Measurements from ENCODE around the gene FABP7.

The FABP7 gene

DNA sequence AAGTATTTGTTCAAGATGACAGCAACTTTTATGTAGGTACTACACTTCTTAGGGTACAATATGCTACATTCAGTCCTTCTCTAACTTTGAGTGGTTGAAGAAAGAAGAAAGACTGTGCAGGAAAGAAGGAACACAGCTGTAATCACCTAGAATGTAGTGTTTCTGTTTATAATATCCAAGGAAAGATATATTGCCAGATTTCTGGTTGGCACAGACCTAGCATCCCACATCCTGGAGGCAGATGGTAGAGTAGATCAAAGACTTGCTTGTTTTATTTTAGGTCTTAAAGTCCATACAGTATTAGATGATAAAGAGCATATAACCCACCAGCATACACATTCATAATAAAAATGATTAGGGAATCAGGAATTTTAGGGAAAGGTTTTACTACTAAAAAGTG is 13.3 kb upstream of the FABP7 start:
- DNase-seq = no peak

DNA sequence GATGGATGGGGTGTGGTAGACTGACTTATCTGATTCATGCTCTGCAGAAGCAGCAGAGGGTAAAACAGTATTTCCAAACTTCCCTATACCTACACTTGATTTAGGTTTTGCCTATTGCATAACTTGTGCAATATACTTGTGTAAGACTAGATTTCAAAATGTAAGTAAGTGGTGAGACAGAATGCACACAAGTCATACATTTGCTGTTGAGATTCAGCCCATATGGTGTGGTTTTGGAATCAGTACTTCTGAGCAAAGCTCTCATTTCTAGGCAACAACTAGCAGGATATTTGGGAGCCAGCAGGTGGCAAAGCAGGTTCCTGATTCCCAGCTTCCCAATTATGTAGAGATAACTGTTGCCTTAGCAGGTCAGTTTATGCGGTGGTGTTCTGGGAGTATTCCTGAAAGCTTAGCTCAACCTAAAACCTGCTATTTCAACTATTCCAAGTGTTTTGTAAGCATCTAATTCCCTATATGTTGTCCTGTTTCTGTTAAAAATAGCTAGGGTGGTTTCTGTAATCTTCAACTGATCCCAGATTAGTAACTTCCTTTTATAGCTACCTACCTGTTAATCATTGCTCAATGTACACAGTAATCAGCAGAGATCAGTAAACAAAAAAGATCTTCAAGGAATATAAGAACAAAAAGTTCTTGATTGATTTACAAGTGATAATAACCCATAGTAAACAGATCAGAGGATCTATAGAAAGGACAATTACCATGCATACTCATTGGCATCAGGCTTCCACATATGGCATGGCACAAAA is 8.5 kb upstream of the FABP7 start:
- DNase-seq = no peak

DNA sequence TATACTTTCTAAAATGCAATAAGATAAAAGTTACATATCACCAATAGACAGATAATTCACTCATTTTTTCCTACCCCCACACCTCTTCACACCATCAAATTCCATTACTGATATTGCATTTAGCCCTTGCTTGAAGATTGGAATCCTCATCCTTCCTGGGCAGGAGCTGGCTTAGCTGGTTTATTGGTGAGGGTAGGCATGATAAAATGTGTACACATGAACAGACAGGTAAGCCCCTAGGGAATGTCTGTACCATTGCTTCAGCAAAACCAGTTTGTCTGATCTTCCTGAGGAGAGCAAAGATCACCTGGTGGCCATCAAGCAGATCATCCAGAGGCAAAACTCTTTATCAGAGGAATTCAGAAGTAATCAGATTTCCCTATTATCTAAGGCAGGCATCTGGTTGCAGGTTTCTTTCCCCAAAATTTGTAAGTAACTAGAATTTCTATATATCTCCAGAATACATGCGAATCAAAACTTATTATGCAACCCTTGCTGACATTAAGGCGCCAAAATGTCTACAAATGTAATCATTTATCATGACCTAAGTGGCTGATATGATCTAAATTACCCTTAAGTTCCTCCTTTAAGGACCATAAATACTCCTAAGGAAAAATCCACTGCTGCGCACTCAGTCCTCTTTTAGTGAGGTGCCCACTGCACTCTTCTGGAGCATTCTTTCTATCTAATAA is 6.6 kb upstream of the FABP7 start:
- no peak for DNase-seq

DNA sequence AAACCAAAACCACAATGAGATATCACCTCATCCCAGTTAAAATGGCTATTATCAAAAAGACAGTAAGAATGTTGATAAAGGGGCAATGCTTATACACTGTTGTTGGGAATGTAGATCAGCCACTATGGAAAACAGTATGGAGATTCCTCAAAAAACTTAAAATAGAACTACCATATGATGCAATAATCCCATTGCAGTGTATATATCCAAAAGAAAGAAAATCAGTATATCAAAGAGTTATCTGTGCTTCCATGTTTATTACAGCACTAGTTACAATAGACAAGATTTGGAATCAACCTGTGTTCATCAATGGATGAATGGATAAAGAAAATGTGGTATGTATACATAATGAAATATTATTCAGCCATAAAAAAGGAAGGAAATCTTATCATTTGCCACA is 3.5 kb upstream of the FABP7 start:
- no peak for DNase-seq

DNA sequence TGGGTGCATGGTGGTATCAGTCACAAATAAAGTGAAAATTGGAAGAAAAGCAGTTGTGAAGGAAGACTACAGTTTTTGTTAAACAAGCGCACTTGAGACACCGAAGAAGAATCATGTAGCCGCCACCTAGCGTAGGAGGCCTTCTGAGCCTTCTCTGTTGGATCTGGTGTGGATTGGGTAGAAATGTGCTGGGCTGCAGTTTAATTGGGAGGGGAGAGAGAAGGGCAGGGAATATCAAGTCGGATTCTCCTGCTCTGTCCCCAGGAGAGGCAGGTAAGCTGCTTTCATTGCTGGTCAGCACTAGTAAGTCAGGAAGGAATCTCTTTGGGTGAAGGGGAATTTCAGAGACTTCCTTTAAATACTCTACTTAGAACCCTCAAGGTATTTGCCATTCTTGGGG is 1.2 kb upstream of the FABP7 start:
- DNase-seq = no peak

DNA sequence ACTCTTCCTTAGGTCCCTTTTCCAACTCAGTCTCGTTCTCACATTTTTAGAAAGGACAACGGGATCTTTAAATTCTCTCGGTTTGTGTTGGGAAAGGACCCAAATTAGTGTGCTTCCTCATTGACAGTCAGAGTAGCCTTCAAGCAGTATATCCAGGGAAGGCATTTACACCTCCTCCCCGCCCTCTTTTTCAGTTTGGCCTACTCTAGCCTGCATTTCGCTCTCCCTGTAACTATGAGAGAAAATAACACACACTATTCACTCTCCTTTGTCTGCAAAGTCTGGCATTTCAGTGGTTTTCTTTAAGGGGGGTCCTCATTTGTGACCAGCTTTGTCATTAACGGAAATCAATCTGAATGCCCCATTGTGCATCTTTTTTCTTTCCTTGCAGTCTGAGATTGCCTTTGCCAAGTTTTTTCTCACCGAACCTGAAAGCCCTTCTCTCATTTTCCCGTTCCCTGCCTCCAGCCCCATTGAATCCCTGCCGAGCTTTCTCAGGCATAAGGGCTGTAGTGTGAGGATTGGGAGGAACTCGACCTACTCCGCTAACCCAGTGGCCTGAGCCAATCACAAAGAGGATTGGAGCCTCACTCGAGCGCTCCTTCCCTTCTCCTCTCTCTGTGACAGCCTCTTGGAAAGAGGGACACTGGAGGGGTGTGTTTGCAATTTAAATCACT is 393 bp upstream of the FABP7 start:
- DNase-seq = no peak

DNA sequence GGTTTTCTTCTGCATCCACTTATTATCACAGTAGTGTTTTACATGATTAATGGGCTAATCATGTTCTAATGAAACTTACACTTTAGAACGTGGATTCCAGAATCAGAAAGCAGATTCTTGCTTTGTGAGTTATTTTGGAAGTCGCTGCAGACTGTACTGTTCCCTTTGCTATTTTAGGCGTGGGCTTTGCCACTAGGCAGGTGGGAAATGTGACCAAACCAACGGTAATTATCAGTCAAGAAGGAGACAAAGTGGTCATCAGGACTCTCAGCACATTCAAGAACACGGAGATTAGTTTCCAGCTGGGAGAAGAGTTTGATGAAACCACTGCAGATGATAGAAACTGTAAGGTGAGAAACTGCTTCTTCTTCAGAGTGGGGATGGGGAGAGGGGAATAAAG is 598 bp downstream of the FABP7 start:
- no peak for DNase-seq

DNA sequence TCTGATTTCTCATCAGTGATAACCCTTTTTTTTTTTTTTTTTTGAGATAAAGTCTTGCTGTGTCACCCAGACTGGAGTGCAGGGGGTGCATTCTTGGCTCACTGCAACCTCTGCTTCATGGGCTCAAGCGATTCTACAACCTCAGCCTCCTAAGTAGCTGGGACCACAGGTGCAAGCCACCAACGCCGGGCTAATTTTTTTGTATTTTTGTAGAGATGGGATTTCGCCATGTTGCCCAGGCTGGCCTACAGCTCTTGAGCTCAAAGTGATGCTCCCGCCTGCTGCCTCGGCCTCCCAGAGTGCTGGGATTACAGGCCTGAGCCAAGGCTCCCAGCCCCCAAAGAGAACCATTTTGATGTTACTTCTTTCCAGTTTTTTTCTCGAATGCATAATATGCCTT is 2.2 kb downstream of the FABP7 start:
- no peak for DNase-seq

DNA sequence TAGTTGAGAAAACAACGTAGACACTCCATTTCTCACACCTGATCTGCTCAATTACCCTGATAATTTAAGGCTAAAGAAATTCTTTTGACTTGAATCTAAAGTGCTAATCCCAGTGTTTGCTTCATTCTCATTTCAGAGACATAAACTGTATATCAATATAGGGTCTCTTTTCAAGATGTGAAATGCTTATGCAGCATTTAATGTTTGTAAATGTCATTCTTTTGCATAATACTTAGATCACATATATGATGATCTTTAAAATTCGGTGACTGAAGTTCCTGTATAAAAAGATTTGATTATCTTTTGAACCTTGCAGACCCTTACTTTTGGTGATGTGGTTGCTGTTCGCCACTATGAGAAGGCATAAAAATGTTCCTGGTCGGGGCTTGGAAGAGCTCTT is 3.9 kb downstream of the FABP7 start:
- DNase-seq = no peak

DNA sequence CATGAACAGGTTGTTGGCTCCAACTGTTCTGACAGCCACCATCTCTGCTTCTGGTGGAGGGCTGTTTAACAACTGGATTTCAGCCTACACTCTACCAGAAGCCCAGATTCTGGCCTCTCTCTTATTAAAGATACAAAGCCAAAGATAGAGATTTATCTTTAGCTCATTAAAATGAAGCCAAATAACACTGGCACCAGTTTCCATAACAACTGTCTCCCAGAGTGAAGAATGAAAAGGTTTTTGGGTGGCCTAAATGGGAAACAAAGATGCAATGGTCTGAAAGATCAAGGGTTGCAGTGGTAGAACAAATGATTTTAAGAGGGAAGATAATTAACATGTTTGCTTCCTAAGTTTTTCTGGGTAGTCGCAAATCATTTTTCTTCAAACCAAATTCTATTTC is 6.4 kb downstream of the FABP7 start:
- DNase-seq = no peak

DNA sequence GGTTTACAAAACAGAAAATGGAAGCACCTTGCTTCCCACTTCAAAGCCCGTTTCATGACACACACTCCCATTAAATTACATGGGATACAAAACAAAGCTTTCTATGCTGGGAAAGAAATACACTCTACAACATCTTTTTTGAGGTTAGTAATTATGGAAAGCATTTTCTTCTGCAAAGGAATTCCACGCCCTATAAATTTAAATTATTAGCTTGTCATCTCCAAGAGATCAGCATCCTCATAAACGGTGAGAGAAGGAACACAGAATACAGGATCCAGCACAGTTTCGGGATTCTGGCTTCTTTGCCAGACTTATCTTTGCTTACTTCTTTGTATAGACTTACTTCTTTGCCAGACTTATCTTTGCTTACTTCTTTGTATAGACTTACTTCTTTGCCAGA is 8.2 kb downstream of the FABP7 start:
- DNase-seq = no peak

DNA sequence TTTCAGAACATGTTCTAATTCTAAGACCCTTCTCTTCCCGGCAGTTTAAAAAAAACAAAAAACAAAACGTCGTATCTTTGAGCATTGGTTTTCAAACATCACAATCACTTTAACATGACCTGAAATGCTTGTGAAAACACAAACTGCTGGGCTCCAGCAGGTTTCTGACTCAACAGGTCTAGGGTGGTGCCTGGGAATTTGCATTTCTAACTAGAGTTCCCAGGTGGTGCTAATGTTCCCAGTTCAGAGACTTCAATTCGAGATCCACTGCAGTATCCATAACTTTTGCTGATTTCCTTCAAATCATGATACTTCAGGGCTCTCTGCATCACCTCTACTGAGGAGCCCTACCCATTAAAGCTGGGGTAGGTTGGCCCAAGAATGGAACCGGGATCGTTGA is 8.7 kb downstream of the FABP7 start:
- DNase-seq = no peak

DNA sequence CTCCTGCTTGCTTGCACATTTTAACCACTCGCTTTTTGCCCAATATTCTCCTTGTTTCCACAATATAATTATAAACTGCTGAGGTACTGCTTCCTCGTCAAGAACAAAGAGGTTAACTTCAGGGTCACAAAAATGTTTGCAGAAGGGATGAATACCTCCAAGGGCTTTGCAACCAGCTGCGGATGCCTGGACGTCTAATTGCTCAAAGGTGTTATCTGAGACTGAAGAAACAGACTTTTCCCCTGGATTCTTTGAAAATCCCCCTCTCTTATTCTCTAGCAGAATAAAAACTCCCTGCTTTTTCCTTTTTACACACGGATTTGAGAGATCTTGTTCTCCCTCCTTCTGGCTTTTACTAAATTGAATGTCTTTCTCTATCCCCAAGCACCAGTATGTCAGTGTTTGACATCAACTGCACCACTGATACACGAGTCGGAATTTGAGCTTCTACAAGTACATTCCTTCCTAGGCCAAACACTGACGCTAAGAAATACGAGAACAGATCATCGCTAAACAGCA is 9.2 kb downstream of the FABP7 start:
- DNase-seq = no peak

DNA sequence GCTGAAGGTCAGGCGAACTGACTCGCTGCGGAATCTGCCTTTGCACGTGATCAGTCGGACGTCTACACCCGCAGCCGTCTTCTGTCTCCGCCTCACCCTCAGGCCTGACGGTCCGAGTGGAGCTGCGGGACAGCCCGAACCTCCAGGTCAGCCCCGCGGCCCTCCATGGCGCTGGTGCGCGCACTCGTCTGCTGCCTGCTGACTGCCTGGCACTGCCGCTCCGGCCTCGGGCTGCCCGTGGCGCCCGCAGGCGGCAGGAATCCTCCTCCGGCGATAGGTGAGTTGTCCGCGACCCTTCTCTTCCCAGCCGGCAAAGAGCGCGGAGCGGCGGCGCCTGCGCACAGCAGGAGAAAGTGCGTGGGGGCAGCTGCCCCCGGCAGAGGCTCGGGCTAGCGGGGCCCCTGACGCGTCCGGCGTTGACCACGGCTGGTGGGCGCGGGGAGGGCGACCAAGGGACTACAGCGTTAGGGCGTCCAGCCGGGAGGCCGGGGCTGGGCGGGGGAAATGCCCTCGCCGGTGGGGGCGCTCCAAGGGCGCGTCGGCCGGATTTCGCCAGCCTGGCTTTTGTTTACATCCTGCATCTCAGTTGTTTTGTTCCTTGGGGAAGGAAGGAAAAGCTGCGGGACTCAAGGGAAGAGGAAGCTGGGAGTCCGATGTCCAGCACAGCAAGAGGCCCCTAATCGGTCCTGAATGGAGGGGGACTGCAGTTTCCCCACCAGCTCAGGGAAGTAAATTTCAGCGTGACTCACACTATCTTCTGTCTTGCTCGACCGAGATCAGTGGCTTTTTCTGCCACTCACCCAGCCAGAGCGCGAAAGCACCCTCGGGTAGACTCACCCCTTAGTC is 9.9 kb downstream of the FABP7 start, which contains the start of gene SMPDL3A:
Gene SMPDL3A, plus strand, starts transcription at position 77 of the 846 bp plus-strand sequence. Its CDS starts 89 bp downstream, at position 166.
- no peak for DNase-seq

DNA sequence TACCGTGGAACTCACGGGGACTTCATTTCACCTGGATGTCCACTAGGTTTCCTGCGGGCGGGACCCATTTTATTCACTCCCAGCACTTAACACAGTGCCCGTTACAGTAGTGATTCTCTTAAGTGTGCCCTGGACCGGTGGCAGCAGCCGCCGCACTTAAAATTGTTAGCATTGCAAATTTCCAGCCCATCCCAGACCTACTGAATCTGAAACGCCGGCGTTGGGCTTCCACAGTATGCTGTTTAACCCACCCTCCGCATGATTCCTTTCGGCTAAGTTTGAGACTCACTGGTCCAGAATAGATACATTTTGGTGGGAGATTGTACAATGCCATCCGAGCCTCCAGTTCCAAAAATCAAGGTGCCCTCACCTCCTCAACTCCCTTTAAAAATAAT is 10.5 kb downstream of the FABP7 start:
- DNase-seq = no peak

DNA sequence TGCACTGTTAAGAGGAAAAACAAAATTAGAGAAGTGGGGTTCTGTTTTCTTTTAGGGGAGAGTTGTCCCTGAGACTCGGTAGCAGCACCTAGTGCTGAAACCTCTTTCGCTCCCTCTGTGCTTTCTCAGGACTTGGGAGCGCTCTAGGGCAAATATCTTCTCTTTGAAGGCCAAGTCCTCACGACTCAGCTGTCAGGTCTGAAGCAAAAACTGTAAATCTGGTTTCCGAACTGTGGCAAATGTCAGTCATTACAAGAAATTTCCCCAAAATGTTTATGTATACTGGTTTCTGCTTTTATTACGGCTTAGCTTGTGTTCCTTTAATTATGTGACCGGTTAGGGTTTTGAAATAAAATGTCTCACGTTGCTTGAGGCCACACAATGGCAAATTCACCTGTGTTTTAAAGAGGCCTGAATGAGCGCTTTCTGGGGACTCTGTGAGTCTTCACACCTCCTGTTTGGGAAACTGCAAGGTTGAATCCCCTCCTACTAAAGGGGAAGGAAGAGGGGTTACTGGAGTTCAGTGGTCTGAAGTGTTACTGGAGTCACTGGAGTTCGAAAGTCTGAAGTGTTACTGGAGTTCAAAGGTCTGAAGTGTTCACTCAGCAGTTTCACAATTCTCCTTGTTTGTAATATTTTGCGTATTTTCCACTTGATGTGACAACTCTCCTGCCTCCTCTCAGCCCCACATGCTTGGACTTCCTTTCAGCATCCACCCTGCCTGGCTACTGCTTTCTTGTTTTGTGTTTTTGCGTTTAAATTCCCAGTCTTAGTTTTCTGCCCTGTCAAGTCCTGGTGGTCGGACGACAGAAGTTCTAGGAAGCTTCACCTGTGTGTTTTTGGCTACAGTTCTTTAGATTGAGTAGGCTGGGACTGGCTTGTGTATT is 11.2 kb downstream of the FABP7 start:
- no peak for DNase-seq

DNA sequence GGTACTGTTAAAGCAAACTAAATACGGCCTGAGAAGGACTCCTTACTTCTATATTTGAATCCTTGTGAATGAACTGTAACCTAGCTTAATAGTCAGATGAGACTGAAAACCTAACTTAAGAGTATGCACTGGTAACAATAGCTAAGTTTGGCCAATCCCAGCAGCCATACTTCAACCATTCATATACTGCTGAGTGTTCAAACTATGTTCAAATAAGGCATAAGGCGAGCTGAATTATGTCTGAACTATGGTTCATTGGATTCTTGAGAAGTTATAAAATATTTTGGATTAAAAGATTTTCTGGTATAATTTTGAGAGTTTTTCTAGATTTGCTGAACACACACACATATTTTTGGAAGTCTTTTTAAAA is 11.8 kb downstream of the FABP7 start:
- DNase-seq = no peak

DNA sequence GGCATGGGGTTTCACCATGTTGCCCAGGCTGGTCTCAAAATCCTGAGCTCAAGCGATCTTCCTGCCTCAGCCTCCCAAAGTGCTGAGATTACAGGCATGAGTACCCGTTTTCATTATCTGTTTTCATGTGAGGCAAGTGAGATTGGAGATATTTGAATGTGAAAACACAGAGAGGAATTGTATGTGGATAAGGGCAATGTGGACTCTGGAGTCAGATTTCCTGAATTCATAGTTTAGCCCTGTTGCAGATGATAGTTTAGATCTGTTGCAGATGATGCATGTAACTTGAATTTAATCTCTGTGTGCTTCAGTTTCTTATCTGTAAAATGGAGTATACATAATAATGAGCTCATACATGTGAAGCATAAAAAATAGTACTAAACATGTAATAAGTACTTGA is 13.2 kb downstream of the FABP7 start:
- DNase-seq = no peak

DNA sequence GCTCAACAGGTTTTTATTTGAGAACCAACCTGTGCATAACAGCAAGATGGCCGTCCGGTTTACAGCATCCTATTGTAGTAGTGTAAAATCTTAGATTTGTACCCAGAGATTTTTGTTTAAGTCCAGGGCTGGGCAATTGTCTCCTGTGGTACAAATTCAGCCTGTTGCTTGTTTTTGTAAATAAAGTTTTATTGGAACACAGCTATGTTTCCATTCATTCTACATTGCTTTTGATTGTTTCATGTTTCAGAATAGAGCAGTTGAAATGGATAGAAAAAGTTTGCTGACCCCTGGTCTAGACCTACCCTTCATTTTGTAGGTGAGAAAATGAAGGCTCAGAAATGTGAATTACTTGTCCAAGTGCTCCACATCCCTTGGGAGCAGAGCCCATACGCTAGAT is 18.0 kb downstream of the FABP7 start:
- no peak for DNase-seq

DNA sequence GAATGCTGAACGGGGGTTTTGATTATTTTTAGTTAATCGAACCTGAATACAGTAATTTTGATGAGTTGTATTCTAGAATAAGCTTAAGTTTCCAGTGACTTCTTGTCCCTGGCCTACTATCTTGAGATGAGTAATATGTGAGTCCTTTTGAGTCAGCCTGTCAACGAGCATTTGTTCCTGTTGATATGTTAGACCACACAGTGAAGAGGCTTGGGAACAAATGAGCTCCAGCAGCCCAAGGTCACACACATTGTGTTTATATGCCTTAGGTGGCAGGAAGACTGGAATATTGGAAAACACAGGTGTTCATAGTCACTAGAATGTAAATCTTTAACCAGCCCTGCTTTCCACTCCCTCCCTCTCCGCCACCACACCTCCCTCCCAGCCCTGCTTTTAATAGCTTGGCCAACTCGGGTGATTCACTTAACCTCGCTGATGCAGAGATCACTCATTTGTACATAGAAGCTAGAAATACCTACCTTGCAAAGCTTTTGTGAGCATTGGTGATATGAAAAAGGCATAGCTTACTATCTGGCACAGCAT is 18.7 kb downstream of the FABP7 start:
- no peak for DNase-seq

DNA sequence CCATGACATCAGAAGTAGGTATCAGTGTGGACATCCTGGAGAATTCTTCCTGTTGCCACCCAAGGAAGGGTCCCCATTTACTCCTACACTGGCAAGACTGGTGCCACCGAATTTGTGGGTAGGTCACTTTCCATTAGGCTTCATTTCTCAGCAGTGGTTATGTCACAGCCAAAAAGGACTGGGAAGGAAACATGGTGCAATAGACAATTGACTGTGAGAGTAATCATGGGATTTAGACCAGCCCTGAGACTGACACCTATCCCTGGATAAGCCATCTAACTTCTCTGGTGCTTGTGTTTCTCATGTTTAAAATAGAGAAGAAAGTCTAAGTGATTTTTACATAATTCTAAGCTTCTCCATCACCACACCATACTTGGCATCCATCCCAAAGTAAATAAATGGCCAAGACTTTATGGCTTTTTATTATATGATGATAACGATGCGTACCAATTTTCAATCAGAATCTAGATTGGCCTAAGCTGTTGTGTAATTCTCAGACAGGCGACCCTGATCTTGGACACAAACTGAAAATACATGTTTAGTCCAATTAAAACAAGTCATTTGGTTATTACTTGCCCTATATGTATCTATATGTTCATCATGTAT is 19.7 kb downstream of the FABP7 start:
- DNase-seq = no peak

All from activated CD4-positive, alpha-beta T cell treated with anti-CD3 and anti-CD28 coated beads, Interleukin-2, amount 50 U/mL, for 1 hour (primary cell).